Panc1 (cell line): ENCODE results near the gene KIF26A. TPM values are rescaled to one million over a fixed set of nuclear protein-coding genes. Genes with fewer than 3 reads are reported as not detected.

ENCODE experiments used
- ATAC-seq: fragments of 200-7000 bp; cut with Tn5 transposase; 2 replicates; pipeline ENCODE4 v1.9.1; 2020; ENCODE audit warnings: mild to moderate bottlenecking, moderate library complexity
- BruUV-seq: library from RNA; stranded (reverse); fragments of 400-500 nt; replicated peaks from 2 replicates; lab custom pipeline; 2021; lab: Mats Ljungman, UMichigan
- CTCF ChIA-PET: fragments of 300-600 bp; sonication (Branson Sonifier 250); formaldehyde crosslinking; loops from one replicate; lab custom pipeline; 2022; ENCODE audit warnings: antibody characterized with exemption; lab: Charles Lee
- POLR2A ChIA-PET: fragments of 300-600 bp; sonication (Branson Sonifier 250); formaldehyde crosslinking; loops from one replicate; lab custom pipeline; 2022; ENCODE audit warnings: antibody characterized with exemption; lab: Charles Lee
- DNase-seq: peaks from one replicate; pipeline ENCODE4 v3.0.0-alpha.2; 2010; ENCODE audit warnings: low read depth, low spot score
- H3K27ac ChIP-seq: 2 replicates; pipeline ENCODE4 v1.5.1; 2011; ENCODE audit warnings: mild to moderate bottlenecking, low read length, inconsistent platforms
- H3K27me3 ChIP-seq: fragments of 200-500 bp; sonication (Bioruptor generic); 2 replicates; pipeline ENCODE4 v1.6.0; 2014; ENCODE audit warnings: low read length, inconsistent platforms; ENCODE audit not compliant: control insufficient read depth, insufficient read depth
- H3K36me3 ChIP-seq: fragments of 200-500 bp; sonication (Bioruptor generic); 2 replicates; pipeline ENCODE4 v1.5.1; 2014; ENCODE audit warnings: inconsistent platforms, mild to moderate bottlenecking, low read length, moderate library complexity; ENCODE audit not compliant: control insufficient read depth, insufficient read depth
- H3K4me1 ChIP-seq: 2 replicates; pipeline ENCODE4 v1.5.1; 2011; ENCODE audit warnings: inconsistent platforms, mild to moderate bottlenecking, low read length, moderate library complexity; ENCODE audit not compliant: control insufficient read depth, insufficient read depth
- H3K4me3 ChIP-seq, 2 experiments: 2 replicates each; pipeline ENCODE4 v1.5.1; 2011 to 2012; ENCODE audit warnings: low read depth in 2 of 2, low read length in 2 of 2, mild to moderate bottlenecking in 2 of 2, inconsistent platforms in 1 of 2, moderate library complexity in 1 of 2
- H3K9me3 ChIP-seq: fragments of 200-500 bp; sonication (Bioruptor generic); 2 replicates; pipeline ENCODE4 v1.5.1; 2014; ENCODE audit warnings: low read depth, mild to moderate bottlenecking, inconsistent platforms, low read length, moderate library complexity; ENCODE audit not compliant: control insufficient read depth, insufficient read depth
- POLR2AphosphoS5 ChIP-seq: IDR thresholded peaks from 2 replicates; pipeline ENCODE4 v1.6.1; 2012; ENCODE audit warnings: mild to moderate bottlenecking, low read depth, low read length, moderate library complexity
- REST ChIP-seq, 2 experiments: IDR thresholded peaks; 2 replicates each; pipeline ENCODE4 v1.6.1; 2011 to 2012; ENCODE audit warnings: low read depth in 2 of 2, control low read depth in 1 of 2, low read length in 1 of 2, mild to moderate bottlenecking in 1 of 2, moderate library complexity in 1 of 2; ENCODE audit not compliant: insufficient read depth in 1 of 2
- SIN3A ChIP-seq: IDR thresholded peaks from 2 replicates; pipeline ENCODE4 v1.6.1; 2012; ENCODE audit warnings: low read depth, mild to moderate bottlenecking, low read length, moderate library complexity, borderline replicate concordance; ENCODE audit not compliant: insufficient read depth
- TCF7L2 ChIP-seq: IDR thresholded peaks from 2 replicates; pipeline ENCODE4 v1.6.1; 2011; ENCODE audit warnings: mild to moderate bottlenecking, low read depth, low read length, inconsistent platforms
- in situ Hi-C: cut with HindIII; loops from 2 replicates; pipeline ENCODE4 v1.10.0; 2016; ENCODE audit warnings: low sequenced_read_pairs, low pct_unique_long_range_greater_than_20kb
- intact Hi-C: fragments of 100-400 bp; cut with micrococcal nuclease; formaldehyde crosslinking; loops from one replicate; pipeline ENCODE4 v1.10.0; 2022; ENCODE audit not compliant: unreplicated experiment
- total RNA-seq: library from RNA; stranded (reverse); gene quantifications from one replicate; pipeline ENCODE4 v1.2.1, GENCODE V29; 2021; ENCODE audit not compliant: unreplicated experiment
- TF ChIP-seq, protein P1 (sequence below): fragments of 450-650 bp; IDR thresholded peaks from 2 replicates; pipeline ENCODE4 v1.5.1; 2017; ENCODE audit warnings: mild to moderate bottlenecking

Gene KIF26A
- total RNA-seq, 1 experiment from 2014 or later, result 4.4 TPM

DNA sequence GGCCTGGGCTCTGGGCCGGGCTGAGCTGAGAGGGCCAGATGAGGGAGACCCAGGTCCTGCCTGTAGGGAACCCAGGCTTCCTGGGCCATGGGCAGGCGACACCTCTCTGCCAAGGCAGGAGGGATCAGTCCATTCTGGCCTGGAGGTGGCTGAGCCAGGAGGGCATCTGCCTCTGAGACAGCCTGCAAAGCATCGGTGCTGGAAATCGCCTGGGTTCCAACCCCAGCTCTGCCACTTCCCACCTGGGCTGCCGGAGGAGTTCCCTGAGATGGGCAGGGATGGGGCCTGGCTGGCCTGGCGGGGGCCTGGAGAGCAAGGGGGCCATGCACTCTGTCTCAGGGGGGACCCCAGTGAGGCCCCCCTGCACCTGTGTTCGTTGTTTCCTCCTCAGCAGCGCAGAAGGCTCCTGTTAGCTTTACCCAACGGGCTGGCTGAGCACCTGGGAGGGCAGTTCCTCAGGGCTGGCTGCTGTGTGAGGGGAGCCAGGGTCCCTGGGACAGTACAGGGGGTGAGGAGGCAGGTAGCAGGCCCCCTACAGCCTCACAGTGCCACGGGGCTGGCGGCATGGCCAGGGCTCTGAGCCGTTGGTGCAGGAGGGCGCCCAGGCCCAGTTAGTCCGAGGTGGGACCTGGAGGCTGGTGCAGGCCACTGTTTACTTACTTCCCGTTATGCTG is 50.5 kb downstream of the KIF26A start:
- Histone ChIP-seq H3K27ac (no peak overlapping the region), H3K4me1 (no peaks in the 10 kb centered on the region), H3K27me3 (no peaks in the 10 kb centered on the region), H3K4me3 (no peak overlapping the region), H3K9me3 (no peaks in the 10 kb centered on the region), H3K36me3 (no peaks in the 10 kb centered on the region)
- TF ChIP-seq, protein P1, sequence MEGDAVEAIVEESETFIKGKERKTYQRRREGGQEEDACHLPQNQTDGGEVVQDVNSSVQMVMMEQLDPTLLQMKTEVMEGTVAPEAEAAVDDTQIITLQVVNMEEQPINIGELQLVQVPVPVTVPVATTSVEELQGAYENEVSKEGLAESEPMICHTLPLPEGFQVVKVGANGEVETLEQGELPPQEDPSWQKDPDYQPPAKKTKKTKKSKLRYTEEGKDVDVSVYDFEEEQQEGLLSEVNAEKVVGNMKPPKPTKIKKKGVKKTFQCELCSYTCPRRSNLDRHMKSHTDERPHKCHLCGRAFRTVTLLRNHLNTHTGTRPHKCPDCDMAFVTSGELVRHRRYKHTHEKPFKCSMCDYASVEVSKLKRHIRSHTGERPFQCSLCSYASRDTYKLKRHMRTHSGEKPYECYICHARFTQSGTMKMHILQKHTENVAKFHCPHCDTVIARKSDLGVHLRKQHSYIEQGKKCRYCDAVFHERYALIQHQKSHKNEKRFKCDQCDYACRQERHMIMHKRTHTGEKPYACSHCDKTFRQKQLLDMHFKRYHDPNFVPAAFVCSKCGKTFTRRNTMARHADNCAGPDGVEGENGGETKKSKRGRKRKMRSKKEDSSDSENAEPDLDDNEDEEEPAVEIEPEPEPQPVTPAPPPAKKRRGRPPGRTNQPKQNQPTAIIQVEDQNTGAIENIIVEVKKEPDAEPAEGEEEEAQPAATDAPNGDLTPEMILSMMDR, result no peak
- TF ChIP-seq REST (IDR thresholded peaks at IDR 0.05; ENCODE audit: insufficient read depth in 1 of 2, low read depth in 2 of 2, low read length in 1 of 2) (no peak), POLR2AphosphoS5 (no peak), TCF7L2 (no peak), SIN3A (no peak)
- CTCF ChIA-PET, result no interaction called here
- DNase-seq (no peak), ATAC-seq (no peak)
- in situ Hi-C loops, result no loop called here
- BruUV-seq, result no TSS peak
- POLR2A ChIA-PET, result no interaction called here
- intact Hi-C loops, result no loop called here

GRCh38 chr14:104189629-104190335 is 51.4 kb downstream of the KIF26A start:
- DNase-seq (no peak), ATAC-seq (no peak)
- in situ Hi-C loops, result no loop called here
- no TSS peak for BruUV-seq
- H3K9me3 ChIP-seq, result no peaks in the 10 kb centered on the region
- intact Hi-C loops, result no loop called here
- no peaks in the 10 kb centered on the region for H3K27me3 ChIP-seq
- no peak overlapping the region for H3K4me3 ChIP-seq
- no peak for TF ChIP-seq SIN3A
- no peak overlapping the region for H3K27ac ChIP-seq
- H3K4me1 ChIP-seq, result no peaks in the 10 kb centered on the region
- ChIA-PET CTCF (no interaction called here), POLR2A (no interaction called here)
- no peaks in the 10 kb centered on the region for H3K36me3 ChIP-seq
